ENCODE measurements around the gene SPTLC2. TPM values are rescaled to one million over a fixed set of nuclear protein-coding genes. Genes with fewer than 3 reads are reported as not detected.

The SPTLC2 gene
- total RNA-seq, 1 experiment from 2014 or later, result 44.7 TPM

DNA sequence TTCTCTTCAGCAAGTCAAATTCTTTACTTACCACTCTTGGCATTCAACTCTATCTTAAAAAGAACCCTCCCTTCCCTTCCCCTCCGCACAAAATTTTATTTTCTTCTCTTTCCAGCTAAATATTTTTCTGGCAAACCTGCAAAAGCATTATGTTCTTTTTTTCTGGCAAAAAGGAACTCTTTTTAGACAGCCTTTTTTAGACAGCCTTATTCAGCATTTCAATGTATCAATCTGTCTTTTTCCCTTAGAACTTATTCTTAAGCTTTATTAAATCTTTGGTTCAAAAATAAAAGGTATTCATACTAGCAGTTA, 50.5 kb downstream of the SPTLC2 start:
- Histone ChIP-seq H3K4me1 (ENCODE audit: control insufficient read depth in 1 of 2, insufficient read depth in 2 of 2, low read length in 2 of 2) (no peaks in the 10 kb centered on the region), H3K9me3 (ENCODE audit: control insufficient read depth in 1 of 2, insufficient read depth in 1 of 2, low read depth in 1 of 2, low read length in 2 of 2) (no peaks in the 10 kb centered on the region), H3K9me2 (ENCODE audit: insufficient read depth) (no peaks in the 10 kb centered on the region), H3K27ac (ENCODE audit: low read depth, low read length) (no peak overlapping the region), H3K4me3 (replicated peaks in 1 of 2; ENCODE audit: low read depth in 1 of 2, low read length in 2 of 2) (no peak overlapping the region), H2AFZ (ENCODE audit: low read depth, low read length, poor library complexity, severe bottlenecking) (no peak overlapping the region), H3K9ac (ENCODE audit: low read length) (no peak overlapping the region), H3K4me2 (ENCODE audit: low read length) (no peak overlapping the region), H3K79me2 (ENCODE audit: insufficient read depth, low read length) (0 out of 2 replicates have a peak, but pooled peaks cover 5% of the 10 kb centered on the region), H3K27me3 (ENCODE audit: insufficient read depth, low read length) (no peaks in the 10 kb centered on the region), H4K20me1 (ENCODE audit: insufficient read depth) (peaks cover 4% of the 10 kb centered on the region; the same call in 1 of the 2 replicates), H3K36me3 (ENCODE audit: control insufficient read depth in 1 of 2, insufficient read depth in 2 of 2, low read length in 2 of 2) (peaks cover 0 to 4% of the 10 kb centered on the region in 2 experiments; a peak in 1 of 4 replicates)
- DNase-seq (ENCODE audit: low read depth, low spot score) (no peak), ATAC-seq (no peak)
- intact Hi-C loops (cut with micrococcal nuclease), result no loop called here
- no TSS peak for BruUV-seq (replicated peaks)
- ChIA-PET POLR2A (no interaction called here), RAD21 (ENCODE audit: low non-redundant PET in 1 of 2, low total read pairs in 2 of 2, uncharacterized antibody in 2 of 2, unreplicated experiment in 2 of 2) (no interaction called here), CTCF (interaction anchor here (1.3 kb wide), 1 partner anchor 414 kb away, joined by 3 read pairs; no protein-coding TSS in a partner anchor)
- TF ChIP-seq SRF (IDR thresholded peaks at IDR 0.05; ENCODE audit: low read depth) (no peak), ZBTB33 (IDR thresholded peaks at IDR 0.05; ENCODE audit: extremely low read depth, insufficient replicate concordance, low read length) (no peak), POLR2AphosphoS5 (IDR thresholded peaks at IDR 0.05; ENCODE audit: low read depth, low read length) (no peak), SP1 (IDR thresholded peaks at IDR 0.05; ENCODE audit: low read depth) (no peak), EZH2 (IDR thresholded peaks at IDR 0.05) (no peak), YY1 (IDR thresholded peaks at IDR 0.05; ENCODE audit: extremely low read depth, insufficient replicate concordance, low read depth, low read length) (no peak), SIN3A (IDR thresholded peaks at IDR 0.05; ENCODE audit: low read depth) (no peak), REST (IDR thresholded peaks at IDR 0.05; ENCODE audit: low read depth) (no peak), ELF1 (IDR thresholded peaks at IDR 0.05; ENCODE audit: borderline replicate concordance, low read depth) (no peak), ZNF274 (IDR thresholded peaks at IDR 0.05; ENCODE audit: low read depth, low read length) (no peak)
